Hematopoietic multipotent progenitor cell treated with erythropoietin and hydrocortisone succinate and interleukin-3 and kit ligand, for 4 days (in vitro differentiated cells): ENCODE results near the gene FASLG.
"Not testable (repeated sequence)": the region's sequence is repeated elsewhere in the genome, so short reads cannot be mapped to it uniquely, and the experiment has no call there.

Experiments used
- DNase-seq: peaks from one replicate; pipeline ENCODE4 v3.0.0-alpha.2; 2015

The FASLG gene, protein sequence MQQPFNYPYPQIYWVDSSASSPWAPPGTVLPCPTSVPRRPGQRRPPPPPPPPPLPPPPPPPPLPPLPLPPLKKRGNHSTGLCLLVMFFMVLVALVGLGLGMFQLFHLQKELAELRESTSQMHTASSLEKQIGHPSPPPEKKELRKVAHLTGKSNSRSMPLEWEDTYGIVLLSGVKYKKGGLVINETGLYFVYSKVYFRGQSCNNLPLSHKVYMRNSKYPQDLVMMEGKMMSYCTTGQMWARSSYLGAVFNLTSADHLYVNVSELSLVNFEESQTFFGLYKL

DNA sequence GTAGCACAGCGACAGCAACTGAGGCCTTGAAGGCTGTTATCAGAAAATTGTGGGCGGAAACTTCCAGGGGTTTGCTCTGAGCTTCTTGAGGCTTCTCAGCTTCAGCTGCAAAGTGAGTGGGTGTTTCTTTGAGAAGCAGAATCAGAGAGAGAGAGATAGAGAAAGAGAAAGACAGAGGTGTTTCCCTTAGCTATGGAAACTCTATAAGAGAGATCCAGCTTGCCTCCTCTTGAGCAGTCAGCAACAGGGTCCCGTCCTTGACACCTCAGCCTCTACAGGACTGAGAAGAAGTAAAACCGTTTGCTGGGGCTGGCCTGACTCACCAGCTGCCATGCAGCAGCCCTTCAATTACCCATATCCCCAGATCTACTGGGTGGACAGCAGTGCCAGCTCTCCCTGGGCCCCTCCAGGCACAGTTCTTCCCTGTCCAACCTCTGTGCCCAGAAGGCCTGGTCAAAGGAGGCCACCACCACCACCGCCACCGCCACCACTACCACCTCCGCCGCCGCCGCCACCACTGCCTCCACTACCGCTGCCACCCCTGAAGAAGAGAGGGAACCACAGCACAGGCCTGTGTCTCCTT lies at the start of gene FASLG:
Gene FASLG, plus strand, starts transcription at position 233 of the 583 bp plus-strand sequence. Its CDS starts 99 bp downstream, at position 332.
- peak; percentile 30 for DNase-seq

DNA sequence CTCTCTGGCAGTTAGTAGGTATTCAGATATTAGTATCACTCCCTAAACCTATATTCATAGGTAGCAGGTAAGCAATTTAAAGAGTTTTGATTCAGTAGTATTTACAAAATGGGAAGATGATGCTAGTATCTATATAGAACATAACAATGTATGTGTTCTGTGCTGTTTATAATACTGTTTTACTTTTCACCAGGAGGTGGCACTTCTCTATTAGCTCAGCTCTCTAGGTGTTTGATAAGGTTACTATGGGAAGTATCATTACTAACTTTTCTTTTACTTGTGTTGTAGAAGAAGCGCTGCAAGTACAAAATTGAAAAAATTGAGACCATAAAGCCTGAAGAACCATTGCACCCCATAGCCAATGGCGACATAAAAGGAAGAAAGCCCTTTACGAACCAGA lies 49.4 kb upstream of the FASLG start:
- DNase-seq: peak; percentile 68

DNA sequence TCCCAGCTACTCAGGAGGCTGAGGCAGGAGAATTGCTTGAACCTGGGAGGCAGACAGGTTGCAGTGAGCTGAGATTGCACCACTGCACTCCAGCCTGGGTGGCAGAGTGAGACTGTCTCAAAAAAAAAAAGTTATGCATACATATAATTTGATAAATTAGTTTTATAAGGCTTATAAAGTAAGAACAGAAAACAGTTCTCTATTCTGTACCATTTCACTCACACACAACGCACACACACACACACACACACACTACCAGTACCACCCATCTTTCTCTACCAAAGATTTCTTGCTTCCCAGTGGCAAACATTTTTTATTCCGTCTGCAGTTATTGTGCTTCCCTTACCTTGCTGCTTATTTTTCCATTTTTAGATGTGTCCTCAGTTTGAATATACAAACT lies 46.4 kb upstream of the FASLG start:
- DNase-seq: no peak

DNA sequence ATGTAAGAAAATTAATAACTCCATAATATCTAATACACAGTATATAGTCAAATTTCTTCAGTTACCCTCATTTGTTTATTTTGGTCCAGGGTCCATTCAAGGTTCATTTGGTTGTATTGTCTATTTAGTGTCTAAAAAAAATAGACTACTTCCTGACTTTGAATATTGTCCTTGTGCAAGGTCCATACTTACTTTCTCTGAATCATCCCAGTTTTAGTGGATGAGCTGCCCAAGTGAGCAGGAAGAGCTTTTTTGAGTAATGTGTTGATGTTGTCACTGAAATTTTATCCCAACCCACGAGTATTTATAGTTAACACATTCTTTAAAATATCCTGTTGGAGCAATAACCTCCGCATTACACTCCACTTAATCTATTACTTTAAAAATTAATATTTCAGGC lies 45.6 kb upstream of the FASLG start:
- no peak for DNase-seq

DNA sequence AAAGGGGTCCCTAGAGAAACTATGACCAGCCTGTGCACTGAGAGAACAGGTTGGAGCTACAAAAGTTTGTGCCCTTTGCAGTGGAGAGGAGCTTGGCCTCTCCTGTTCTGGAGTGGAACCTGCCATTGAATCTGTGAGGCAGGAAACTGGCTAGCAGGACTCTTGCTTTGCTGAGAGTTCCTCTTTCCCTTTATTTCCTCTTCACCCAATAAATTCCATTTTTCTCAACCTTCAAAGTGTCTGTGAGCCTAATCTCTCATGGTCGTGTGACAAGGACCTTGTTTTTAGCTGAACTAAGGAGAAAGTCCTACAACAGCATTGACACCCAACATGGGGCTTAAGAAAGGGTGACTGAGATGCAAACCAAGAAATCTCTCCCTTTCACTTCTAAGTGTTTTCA lies 42.7 kb upstream of the FASLG start:
- DNase-seq: no peak

DNA sequence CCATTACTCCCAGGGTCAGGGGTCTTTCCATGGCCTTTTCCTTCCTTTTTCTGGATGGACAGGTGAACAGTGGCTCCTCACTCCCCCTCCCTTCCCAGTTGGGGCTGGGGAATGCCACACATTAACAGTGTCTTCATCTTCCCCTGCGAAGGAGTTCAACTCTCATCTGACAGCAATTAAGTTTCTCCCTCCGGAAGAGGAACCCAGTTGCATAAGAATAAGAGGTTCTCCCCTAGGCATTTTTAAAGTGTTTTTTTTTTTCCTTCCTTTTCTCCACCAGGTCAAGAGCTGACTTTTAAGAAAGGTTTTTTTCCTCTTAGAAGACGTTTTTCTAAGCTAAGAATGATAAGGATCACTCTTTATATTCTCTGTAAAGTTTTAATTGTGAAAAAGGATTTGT lies 42.3 kb upstream of the FASLG start:
- DNase-seq: no peak

DNA sequence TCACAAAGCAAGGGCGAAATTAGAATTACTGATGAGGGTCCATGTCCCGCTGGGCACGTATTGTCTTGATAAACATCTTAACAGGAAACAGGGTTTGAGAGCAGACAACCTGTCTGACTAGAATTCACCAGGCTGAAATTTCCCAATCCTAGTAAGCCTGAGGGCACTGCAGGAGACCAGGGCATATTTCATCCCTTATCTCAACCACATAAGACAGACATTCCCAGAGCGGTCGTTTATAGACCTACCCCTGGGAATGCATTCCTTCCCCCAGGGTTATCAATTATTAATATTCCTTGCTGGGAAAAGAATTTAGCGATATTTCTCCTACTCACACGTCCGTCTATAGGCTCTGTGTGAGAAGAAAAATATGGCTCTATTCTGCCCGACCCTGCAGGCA lies 38.3 kb upstream of the FASLG start:
- not testable (repeated sequence) for DNase-seq

DNA sequence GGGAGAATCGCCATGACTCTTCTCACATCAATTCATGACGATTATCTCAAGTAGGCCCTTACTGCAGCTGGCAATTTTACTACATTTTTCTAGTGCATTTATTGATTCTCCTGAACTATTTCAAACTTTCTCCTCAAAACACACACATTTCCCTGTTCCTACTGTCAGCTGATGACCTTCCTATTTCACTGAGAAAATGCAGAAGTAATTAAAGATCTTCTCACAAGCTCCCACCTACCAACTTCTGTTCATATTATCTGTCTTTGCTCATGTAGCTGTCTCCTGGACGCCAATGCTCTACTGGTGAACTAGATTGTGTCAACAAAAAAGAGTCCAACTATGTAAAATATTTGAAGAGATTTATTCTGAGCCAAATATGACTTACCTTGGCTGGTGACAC lies 36.4 kb upstream of the FASLG start:
- no peak for DNase-seq

DNA sequence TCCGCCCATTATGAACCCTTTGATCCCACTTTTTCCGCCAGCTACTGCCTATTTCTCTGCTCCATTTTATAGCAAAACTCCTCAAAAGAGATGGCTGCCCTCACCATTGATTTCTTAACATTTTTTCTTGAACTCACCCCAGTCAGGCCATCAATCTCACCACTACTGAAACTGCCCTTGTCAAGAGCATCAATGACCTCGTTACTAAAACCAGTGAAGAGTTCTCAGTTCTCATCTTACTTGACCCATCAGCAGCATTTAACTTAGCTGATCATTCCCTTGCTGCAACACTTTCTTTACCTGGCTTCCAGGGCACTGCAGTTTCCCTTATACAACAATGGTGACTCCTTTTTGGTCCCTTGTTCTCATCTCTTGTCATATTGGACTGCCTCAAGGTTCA lies 35.2 kb upstream of the FASLG start:
- DNase-seq: no peak

DNA sequence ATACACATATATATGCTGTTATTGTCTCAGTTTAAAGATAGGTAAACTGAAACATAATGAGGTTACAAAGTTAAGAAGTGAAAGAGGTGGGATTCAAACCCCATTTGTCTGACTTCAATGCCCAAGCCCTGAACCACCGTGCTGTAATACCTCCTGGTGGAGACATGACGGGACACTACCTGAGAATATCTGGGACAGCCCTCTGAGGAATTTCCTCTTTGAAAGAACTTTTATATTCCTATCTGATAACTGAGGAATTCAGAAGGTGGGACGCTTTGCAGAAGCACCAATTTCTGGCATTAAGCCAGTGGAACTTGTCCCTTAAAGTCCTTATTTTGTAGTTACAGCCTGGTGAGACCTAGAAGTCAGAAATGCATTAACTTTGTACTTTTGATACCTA lies 32.1 kb upstream of the FASLG start:
- no peak for DNase-seq

DNA sequence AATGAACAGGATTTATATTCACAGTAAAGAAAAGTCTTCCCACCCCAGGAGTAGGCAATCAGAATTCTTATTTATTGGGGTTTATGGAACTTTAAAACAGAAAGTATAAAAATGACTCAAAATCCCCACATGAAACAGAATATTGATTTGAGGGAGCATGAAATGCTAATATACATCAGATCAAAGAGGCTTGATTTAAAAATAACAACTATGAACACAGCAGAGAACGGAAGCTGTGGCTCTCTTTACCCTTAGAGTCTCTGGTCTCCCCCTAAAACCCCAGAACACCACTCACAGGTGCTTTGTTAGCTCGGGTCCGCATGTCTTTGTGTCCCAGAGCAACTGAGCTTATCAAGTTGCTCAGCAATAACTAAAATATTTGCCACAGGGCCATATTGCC lies 31.2 kb upstream of the FASLG start:
- DNase-seq: no peak

DNA sequence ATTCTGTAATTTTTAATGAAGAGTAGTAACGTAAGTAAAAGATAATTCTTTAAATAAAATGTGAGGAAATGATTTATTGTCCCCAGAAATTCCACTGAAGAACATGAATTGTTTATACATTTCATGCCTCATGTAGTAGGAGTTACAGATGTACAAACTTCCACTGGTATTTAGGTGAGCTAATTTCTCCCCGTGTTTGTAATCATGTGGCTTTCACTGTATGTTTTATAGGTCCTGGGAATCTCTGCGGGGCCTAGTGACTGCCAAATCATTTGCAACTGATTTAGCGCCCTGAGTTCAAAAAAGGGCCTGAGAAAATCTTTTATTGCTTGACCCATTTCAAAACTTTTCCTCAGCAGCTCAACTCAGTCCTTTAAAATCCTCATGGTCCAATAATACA lies 30.5 kb upstream of the FASLG start:
- DNase-seq: no peak

DNA sequence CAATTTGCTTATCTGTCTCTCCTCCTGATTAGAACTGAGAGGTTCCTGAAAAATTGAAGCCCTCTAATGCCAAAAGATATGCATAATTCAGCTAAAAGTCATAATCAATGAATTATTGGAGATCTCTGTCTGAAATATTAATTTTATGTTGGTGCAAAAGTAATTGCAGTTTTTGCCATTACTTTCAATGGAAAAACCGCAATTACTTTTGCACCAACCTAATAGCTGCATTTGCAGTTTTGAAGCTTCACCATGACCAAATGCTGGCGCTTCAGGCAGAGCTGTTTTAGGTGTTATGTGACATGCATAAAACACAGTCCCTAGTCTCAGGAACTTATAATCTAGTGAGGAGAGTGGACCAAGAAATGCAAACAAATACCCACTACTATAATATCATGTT lies 29.7 kb upstream of the FASLG start:
- DNase-seq: no peak

DNA sequence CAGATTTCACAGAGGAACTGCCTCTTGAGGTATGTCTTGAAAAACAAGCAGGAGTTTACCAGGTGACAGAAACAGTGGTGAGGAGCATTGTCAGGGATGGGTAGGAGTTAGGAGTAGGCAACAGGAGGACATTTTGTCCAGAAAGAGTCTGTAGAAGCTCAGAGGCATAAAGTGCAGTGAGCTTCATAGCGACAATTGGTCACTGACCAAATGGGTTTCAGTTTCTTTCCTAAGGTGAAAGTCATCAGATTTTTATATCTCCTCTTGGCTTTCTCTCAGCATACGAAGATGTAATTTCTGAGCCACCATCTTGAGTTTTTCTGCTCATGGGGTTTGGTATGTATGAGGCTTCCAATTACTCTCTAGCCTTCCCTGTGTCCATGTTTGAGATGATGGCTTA lies 29.3 kb upstream of the FASLG start:
- no peak for DNase-seq

DNA sequence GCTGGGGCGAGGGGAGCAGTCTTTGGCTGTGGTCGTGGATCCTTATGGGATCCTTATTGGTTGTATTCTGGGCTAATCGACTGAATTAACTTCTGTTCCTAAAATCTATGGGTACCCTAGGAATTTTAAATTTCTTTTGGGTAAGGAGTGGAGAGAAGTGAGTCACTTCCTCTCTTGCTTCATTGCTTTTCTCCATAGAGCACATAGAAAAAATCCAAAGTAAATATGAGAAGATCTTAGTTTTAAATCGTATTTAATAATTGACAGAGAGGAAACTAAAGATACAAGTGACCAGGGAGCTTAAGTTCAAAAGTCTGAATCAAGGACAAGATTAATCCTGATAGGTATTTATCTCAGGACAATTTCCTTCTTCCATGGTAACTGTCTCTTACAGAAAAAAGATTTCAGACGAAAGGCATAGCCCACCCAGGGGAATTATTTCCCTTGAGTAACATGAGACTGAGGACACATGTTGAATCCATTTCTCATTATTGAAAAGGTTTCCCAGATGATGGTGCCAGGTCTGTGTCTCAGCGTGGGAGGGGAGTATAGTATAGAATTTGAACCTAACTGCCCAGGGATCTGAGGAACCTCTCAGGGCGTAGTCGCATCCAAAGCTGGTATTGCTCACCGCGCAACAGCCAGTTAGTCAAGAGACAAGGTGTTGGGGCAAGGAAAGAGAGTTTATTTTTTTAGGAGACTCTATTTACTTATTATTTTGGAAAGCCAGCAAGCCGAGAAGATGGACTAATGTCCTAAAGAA lies 28.7 kb upstream of the FASLG start:
- DNase-seq: no peak

DNA sequence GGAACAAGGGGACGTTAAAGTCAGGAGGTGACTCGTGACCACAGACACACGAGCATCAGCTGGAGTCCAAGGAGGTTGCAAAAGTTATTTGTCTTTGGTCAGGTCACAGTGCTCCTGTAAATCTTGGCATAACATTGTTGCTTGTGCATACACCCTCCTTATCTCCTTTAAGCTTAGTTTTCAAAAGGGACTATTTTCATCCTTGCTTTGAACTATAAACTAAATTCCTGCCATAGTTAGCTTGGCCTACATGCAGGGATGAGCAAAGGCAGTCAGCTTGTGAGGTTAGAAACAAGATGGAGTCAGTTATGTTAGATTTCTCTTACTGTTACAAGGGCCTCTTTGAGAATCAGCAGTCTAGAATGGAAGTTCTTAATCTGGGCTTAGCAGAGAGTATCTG lies 28.0 kb upstream of the FASLG start:
- DNase-seq: no peak

DNA sequence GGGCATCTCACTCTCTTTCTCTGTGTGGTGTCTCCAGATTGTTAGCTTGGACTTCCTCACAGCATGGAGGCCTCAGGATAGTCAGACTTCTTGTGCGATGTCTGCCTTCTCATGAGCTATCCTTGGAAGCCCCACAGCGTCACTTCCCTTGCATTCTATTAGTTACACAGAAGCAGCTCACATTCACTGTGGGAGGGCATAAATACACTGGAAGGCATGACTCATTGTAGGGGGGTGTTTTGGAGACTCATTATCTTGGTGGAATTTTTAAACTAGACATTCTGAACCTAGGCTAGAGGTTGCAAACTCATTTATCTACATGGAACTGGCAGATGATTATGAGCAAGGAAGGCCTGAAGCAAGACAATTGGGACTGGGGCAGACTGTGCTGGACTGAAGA lies 21.4 kb upstream of the FASLG start:
- peak; percentile 49 for DNase-seq

DNA sequence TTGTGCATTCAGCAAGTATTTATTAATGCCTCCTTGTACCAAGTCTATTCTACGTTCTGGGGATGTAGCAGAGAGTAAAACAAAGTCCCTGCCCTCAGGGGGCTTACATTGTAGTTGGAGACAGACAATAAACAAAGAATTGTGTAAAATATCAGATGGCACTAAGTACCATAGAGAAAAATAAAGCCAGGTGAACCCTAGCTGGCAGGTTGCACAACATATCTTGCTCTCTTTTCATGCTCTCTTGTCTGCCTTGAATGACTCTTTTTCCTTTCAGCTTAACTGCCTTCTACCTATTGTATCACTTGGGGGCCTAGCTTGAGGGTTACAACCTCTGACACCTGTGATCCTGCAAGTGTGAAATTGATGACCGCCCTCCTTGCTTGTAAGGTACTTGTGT lies 20.7 kb upstream of the FASLG start:
- no peak for DNase-seq

DNA sequence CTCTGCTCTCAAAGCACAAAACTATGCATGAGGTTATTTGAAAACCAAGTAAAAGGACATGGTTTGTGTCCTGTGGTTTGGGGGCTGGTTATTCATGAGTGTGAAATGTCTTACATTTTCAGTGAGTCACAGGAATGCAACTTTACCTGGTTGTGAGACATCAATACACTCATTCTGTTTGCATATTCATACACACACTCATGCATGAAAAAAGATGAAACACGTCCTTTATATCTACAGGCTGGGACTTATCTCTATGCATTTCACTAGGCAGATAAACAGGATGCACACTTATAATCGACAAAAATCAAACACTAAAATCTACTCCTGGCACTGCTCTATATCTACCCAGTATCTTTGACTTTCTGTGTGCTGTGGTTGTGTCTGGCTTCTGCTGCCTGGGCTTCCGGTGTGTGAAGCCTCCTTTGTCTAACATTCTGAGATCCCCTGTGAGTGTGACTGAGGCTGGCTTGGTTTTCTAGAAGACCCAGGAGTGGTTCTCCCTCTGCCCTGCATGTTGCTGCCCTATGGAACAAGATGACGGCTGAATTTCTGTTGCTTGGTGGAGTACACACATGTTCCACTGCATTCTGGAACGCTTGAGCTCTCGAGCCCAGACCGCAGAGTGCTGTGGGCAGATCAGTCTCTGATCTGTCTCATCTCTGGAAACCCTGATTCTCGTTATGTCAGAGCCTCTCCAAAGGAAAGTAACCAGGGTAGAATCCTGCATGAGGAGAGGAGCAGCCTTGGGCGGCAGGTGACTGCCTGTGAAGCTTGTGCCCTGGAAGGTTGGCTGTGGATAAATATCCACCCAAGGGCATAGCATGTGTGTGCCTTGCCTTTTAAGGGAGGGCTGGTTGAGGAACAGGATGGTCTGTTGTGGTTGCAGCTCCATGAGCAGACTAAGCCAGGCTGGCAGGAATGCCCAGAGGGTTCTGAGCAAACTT lies 19.7 kb upstream of the FASLG start:
- peak; percentile 48 for DNase-seq

DNA sequence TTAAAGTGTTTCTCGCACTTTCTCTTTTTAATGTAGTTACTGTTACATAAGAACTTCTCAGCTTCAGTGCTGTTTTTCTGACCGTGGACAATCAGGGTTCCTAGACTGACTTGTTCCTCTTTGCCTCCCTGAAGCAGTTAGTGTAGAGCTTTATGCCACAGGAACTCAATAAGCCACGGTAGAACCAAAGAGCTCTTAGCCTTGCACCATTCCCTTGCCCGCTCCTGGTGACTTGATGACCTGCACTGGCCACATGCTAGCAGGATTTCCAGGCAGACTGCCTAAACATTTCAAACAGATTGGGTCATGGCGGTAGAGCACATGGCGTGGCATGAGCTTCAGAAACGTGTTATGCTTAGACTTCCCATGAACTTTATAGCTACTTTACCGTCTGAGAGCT lies 18.8 kb upstream of the FASLG start:
- DNase-seq: no peak

DNA sequence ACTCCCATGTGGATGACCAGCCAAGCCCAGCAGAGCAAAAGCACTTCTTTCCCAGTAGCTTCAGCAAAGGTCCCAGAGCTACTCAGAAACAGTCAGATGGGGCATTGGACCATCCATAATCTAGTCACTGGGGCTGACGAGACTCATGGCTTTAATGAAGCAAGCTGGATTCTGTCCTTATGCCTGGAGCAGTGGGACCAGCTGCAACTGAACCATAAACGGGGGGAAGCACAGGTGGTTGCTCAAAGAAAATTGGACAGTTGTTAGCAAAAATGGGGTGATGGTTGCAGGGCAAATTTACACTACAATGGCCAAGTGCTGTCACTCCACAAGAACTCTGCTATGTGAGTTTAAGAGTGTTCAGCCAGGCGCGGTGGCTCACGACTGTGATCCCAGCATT lies 17.4 kb upstream of the FASLG start:
- DNase-seq: no peak

DNA sequence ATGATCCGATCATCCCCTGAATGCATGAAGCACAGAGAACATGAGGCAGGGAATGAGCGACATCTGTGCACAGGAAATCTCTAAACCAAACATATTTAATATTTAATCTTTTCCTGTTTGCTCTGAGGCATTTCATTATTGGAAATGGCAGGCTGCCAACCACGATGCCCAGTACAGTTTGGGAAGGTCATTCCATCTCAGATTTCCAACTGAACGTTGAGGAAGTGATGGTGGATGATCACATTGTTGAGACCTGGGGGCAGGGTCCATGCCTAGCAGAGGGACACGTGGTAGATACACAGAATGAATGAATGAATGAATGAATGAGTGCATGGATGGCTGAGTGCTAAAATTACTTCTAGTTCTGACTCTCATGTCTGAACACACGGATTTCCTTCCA lies 15.9 kb upstream of the FASLG start:
- no peak for DNase-seq

DNA sequence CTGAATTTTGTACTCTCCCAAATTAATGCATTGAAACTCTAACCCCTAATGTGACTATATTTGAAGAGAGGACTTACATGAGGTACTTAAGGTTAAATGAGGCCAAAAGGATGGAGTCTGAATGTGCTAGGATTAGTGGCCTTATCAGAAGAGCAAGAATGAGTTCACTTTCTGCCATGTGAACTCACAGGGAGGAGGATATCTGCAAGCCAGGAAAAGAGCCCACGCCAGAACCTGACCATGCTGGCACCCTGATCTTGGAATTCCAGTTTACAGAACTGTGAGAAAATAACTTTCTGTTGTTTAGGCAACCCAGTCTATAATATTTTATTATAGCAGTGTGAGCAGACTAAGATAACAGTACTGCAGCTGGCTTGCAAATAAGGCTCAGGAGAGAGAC lies 12.2 kb upstream of the FASLG start:
- no peak for DNase-seq
